ENCODE data around the gene IL9R.
"Not testable (repeated sequence)": the region's sequence is repeated elsewhere in the genome, so short reads cannot be mapped to it uniquely, and the experiment has no call there.

The IL9R gene, protein sequence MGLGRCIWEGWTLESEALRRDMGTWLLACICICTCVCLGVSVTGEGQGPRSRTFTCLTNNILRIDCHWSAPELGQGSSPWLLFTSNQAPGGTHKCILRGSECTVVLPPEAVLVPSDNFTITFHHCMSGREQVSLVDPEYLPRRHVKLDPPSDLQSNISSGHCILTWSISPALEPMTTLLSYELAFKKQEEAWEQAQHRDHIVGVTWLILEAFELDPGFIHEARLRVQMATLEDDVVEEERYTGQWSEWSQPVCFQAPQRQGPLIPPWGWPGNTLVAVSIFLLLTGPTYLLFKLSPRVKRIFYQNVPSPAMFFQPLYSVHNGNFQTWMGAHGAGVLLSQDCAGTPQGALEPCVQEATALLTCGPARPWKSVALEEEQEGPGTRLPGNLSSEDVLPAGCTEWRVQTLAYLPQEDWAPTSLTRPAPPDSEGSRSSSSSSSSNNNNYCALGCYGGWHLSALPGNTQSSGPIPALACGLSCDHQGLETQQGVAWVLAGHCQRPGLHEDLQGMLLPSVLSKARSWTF

DNA sequence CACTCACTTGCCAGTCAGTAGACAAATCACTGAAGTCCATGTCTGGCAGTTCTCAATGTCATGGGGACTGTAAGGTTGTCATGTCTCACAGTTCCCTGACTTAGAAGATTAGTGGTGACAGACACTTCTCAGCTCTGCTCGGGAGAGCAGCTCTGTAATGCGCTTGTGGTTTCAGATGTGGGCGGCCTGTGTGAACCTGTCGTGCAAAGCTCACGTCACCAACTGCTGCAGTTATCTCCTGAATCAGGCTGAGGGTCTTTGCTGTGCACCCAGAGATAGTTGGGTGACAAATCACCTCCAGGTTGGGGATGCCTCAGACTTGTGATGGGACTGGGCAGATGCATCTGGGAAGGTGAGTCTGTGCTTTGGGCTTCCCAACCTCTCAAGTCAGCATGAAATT, at the start of gene IL9R:
Gene IL9R (plus strand): TSS at position 261 of the 400 bp plus-strand sequence. CDS start 64 bp downstream, at position 325.
- DNase-seq, result no peak

DNA sequence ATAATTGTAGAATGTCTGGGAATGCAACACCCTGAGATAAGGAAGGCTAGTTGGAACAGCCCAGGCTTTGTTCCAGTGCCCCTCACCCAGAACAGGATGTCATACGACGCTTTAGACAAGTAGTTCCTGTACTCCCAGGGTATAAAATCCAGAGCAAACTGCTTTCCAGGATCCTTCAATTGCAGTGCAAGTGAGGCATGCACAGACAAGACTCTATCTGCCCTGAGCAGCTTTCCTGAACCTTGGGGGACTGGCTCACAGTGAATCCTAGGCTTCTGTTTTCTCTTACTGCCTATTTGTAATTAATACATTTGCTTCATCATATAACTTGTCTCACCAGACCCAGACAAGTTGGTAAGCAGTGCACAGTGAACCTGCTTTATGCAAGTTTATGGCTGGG, 48.4 kb upstream of the IL9R start:
- DNase-seq, result no peak

DNA sequence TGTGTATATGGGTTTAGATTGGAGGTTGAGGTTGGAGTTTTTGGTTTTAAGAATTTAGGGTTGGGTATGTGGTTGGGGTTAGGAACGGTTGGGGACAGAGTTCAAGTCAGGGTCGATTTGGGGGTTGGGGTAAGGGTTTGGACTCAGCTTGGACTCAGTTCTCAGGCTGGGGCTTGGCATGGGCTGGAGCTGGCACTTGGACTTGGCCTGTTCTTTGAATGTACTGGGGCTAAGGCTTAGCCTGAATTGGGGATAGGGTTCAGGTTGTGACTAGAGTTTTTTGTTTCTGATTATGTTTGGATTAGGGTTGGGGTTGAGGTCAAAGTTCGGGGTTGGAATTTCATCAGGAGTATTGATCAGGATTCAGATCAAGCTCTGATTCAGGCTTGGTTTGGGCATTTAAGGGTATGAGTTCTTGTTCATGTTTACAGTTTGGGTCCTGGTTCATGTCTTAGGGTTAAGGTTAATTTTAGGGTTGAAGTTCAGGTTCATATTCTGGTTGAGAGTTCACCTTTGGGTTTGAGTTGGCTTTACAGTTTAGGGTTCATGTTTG, 46.2 kb upstream of the IL9R start:
- no peak for DNase-seq

DNA sequence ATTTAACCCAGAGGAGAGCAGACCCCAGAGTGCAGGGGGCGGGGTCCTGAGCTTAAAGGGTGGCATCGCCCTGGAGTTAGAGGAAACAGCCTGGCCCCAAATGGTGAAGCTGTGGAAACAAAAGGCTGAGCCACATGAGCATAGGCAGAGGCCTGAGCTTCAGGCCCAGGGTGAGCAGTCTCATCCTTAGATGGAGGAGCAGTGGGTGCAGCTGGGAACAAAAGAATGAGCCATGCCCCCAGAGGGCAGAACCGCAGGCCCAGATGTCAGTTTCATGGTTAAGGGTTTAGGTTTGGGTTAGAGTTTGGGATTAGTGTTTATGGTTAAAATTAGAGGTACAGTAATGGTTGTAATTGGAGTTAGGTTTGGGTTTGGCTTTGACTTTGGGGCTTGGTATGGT, 44.4 kb upstream of the IL9R start:
- DNase-seq, result no peak

DNA sequence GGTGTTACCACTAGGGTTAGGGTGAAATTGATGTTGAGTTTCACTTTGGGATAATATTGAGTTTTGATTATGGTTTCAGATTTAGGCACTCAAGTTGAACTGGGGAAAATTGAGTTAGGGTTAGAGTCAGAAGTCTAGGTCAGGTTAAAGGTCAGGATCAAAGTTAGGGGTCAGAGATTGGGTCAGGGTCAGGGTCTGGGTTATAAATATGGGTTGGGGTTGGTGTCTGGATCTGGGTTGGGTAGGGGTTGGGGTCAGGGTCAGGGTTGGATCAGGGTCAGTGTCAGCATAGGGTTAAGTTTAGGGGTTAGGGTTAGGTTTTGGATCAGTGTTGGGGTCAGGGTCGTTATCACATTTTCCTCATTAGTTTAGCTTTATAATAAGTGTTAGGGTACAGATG, 42.7 kb upstream of the IL9R start:
- DNase-seq, result no peak

DNA sequence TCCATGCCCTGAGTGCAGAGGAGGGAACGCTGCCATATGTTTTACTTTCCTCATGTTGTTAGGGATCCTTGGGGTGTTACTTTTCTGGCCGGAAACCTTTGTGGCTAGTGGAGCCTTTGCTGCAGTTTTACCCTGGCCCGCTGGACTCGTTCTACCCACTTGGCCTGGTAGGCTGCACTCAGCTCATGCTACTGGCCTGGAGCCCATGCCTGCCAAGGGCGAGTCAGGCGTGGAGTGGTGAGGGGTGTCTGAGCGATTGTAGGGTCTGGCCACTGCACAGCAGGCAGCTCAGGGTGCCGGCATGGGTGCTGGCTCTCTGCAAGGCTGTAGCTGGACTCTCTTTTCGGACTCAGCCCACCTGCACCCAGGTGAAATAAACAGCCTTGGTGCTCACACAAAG, 41.4 kb upstream of the IL9R start:
- DNase-seq, result no peak

DNA sequence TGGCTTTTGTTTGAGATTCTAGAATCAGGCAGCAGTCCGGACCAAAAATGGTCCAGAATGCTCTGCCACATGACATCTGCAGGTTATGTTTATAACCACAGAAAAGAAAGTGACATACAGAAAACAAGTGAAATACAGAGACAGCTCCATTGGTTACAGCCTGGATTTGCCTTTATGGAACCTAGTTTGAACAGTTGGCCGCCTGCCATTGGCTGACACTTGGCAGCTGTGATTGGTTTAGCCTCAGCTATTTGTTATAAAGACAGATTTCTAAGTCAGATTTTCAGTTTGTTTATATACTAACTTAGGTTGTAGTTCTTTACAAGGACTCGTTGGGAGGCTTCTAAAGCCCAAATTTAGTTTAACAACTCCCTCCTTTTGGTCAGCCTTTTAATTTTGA, 40.8 kb upstream of the IL9R start:
- no peak for DNase-seq

DNA sequence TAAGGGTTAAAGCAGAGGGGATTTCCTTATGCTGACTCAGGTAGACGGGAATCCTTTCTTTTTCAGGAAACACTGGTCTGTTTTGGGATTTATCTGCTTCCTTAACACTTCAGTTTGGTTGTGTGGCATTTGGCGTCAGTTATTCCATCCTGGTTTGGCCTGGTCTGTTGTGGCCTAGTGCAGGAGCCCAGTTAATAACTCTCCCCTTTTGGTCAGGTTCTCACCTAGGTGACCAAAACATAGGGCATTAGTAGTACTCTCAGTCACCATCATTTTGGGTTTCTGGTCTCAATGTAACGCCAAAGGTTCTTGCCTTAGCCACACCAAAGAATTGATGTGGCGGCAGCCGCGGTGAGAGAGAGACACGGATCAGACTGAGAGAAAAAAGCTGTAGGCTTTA, 39.7 kb upstream of the IL9R start:
- DNase-seq, result no peak

DNA sequence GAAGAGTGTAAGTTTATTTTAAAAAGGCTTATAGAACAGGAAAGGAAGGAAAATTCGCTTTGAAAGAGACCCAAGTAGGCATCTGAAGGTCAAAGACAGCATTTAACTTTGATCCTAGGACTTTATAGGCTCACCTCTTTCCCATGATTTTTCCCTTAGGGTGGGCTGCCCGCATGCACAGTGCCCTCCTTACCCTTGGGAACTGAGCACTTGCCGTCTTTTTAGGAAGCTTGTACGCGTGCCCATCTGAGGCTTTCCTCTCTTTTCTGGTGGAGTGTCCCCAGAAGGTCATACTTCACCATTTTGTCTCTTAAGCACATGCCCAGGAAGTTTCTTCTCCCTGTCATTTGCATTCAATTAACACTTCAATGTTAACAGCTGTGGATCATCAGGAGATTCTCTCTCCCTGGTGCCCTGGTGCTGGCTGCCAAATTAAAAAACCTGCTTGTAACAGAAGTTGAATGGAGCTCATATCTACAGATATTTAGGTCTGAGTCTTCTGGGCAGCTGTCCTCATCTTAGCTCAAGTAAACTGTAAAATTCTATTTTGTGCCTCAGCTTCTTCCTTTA, 38.4 kb upstream of the IL9R start:
- no peak for DNase-seq

DNA sequence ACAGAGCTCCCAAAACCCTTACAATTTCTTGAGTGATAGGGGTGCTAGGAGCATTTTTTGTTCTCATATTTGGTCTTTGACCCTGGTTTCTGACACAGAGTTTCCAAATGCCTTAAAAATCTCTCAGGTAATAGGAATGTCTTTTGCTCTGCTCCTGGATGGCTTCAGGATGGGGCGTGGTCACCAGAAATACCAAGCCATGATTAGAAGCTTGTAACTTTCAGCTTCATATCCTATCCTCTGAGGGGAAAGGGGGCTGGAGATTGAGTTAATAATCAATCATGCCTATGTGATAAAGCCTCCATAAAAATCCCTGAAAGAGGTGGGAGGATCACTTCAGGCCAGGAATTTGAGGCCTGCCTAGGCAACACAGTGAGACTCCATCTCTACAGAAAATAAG, 34.6 kb upstream of the IL9R start:
- DNase-seq, result no peak

DNA sequence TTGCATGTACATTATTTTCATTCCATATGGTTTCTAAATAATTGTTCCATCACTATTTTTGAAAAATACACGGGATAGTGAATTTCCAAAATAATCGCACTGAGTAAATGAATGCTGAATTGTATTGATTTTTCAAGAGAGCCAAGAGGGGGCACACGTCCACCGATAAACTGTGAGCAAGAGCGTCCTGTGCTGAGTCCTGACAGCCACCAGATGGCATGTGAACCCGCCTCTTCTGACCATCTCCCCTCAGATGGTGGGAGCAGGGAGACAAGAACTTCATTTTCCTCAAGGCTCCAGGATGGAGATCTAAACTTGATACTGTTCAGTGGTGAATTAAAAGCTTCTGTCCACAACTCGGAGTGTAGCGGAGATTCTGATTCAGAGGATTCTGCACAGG, 30.6 kb upstream of the IL9R start:
- no peak for DNase-seq

DNA sequence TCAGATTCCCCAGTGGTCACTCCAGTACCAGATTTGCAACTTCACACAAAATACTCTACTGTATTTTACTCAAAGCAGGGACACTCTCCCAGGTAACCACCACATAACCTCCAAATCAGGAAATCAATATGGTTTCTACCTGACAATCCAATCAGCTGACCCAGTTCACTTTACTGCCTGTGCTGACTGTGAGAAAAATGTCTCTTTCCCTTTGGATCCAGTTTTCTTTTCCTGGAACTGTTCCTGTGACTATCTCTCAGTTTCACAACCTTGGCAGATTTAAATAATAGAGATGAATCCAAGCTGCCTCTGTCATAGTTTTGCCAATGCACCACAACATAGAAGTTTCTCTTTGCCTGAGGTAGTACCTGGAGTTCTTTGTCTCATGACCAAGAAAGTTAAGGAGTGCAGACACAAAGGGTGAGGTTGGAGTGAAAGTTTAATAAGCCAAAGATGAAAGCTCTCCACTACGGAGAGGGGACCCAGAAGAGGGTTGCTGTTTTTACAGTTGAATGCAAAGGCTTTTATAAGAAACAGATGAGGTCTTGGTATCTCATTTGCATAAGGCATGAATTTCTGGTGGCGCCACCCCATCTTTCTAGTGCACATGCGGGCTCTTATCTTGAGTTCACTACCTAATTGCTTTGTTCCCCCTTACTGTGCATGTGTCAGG, 29.7 kb upstream of the IL9R start:
- no peak for DNase-seq

DNA sequence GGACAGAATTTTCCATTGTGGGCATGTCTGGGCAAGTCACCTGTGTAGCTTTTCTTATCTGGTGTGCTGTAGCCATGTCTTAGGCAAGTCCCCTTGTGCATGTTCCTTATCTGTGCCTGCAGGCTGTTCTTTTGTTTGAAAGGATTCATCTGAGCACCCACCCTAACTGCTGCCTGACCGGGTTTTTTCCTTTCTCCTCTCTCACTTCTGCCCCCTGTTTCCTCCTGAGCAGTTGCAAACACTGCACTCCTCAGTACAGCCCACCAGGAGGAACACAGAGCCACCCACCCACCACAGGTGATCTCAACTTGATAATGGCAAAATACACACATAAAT, 29.2 kb upstream of the IL9R start:
- DNase-seq, result no peak

DNA sequence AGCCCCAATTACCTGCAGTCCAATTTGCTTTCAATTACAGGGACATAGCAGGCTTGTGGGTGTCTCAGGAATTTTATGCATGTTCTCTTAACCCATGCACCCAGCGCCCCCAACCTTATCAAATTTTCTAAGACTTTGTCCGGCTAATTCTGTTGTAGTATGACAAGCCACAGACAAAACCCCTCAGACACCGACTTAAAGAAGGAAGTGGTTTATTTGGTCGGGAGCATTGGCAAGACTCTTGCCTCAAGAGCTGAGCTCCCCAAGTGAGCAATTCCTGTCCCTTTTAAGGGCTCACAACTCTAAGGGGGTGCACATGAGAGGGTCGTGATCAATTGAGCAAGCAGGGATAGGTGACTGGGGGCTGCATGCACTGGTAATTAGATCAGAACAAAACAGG, 28.7 kb upstream of the IL9R start:
- DNase-seq, result no peak

DNA sequence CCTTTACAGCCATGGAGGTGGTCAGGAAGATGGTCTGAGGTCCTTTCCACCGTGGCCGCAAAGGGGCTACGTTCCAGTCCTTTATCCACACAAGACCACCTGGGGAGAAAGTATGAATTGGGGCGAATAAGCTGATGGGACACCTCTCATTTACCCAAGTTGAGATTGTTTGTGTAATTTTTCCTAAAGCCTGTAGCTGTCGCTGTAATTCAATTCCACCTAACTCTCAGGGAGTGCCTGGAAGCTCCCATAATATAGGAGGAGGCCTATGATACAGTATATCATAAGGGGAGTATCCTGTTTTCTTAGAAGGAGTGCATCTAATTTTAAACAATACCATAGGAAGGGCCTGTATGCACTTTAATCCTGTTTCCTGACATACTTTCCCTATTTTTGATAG, 25.8 kb upstream of the IL9R start:
- DNase-seq, result not testable (repeated sequence)

DNA sequence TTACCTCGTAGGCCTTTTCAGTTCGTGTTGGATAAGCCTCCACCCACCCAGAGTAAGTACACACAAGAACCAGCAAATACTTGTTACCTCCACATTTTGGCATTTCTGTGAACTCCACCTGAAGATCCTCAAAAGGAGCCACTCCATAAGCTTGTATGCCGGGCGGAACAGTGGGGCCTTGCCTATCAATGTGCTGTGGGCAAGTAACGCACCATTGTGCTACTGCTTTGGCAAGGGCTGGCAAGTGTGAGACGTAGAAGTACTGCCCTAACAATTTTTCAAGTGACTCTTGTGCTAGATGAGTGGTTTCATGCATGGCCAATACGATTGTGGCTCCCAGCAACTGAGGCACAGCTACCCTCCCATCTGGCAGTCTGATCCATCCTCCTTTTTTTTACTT, 25.3 kb upstream of the IL9R start:
- not testable (repeated sequence) for DNase-seq

DNA sequence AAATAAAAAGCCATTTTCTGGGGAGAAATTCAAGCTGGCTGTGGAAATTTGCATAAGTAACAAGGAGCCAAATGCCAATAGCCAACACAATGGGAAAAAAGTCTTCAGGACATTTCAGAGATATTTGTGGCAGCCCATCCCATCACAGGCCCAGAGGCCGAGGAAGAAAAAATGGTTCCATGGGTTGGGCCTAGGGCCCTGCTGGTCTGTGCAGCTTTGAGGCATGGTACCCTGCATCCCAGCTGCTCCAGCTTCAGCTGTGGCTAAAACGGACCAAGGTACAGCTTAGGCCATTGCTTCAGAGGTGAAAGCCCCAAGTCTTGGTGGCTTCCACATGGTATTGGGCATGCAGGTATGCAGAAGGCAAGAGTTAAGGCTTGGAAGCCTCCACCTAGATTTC, 14.2 kb upstream of the IL9R start:
- no peak for DNase-seq

DNA sequence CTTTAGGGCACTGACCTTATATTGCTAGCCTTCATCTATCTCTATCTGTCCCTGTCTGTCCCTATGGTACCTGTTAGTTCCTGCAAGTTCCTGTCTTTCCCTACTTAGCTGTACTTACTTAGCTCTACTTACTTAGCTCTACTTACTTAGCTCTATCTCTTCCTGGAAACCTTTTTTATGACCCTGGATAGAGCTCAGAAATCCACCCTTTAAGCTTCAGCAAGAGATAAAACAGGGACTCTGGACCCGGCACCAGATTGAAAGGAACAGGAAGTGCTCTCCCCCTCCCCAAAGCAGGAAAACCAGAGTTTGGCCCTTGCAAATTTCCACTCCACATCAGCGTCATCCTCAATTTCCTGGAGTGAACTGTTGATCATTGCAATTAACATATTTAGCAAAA, 12.3 kb upstream of the IL9R start:
- DNase-seq, result no peak

DNA sequence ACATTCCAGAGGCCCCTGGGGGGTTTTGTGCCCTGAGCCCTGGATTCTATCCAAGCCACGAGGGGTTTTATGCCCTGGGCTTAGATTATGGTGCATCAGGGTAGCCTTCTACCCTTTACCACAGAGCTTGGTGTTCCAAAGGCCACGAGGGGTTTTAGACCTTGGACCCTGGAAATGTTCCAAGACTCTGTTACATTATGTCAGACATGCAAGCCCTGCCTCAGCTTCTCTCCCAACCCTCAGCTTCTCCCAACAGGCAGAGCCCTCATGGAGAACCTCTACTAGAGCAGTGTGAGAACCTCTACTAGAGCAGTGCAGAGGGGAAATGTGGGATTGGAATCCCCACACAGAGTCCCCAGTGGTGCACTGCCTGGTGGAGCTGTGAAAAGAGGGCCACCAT, 10.5 kb upstream of the IL9R start:
- not testable (repeated sequence) for DNase-seq

DNA sequence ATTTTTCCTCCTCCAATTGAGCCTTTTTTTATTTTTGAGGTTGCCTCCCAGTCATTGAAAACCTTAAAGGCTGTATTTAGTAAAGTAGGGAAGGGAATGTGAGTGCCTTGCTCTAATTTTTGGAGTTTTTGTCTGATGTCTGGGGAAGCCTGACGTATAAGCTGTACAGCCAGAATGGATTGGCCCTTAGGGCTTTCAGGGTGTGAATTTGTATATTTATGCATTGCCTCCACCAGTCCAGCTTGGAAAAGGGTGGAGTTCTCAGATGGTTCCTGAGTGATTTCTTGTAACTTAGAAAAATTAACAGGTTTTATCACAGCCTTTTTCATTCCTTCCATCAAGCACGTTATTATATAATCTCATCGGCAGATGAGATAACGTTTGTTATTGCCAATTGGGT, 8.6 kb upstream of the IL9R start:
- no peak for DNase-seq

DNA sequence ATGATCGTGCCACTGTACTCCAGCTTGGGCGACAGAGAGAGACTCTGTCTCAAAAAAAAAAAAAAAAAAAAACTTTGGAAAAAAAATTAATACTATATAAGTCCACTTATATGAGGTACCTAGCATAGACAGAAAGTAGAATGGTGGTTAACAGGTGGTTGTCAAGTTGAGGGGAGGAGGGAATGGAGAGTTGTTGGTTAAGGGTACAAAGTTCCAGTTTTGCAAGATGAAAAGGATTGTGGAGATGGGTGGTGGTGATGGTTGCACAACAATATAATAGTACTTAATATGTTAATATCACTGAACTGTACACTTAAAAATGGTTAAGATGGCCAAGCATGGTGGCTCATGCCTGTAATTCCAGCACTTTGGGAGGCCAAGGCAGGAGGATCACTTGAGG, 4.1 kb upstream of the IL9R start:
- DNase-seq, result no peak

DNA sequence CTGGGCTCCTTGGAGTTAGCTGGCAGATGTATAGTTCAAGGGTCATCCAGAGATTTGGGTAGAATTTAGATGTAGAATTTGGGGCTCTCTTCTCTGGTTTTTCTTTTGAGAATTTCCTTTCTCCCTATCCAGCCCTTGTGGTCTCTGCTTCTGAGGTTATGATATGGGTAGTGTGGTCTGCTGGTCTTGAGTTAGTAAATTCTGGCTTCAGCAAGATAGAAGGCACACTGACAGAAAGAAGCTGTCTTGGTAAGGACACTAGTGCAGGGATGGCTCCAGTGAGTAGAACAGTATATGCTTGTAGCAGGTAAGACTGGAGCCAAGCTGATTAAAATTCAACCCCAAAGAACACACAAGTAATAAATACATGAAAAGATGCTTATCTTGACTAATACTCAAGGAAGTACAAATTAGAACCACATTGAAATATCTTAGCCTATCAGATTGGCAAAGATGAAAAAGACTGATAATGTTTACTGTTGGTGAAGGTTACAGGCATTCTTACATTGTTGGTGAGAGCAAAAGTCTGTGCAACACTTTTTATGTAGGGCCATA, 2.1 kb upstream of the IL9R start:
- DNase-seq, result no peak

DNA sequence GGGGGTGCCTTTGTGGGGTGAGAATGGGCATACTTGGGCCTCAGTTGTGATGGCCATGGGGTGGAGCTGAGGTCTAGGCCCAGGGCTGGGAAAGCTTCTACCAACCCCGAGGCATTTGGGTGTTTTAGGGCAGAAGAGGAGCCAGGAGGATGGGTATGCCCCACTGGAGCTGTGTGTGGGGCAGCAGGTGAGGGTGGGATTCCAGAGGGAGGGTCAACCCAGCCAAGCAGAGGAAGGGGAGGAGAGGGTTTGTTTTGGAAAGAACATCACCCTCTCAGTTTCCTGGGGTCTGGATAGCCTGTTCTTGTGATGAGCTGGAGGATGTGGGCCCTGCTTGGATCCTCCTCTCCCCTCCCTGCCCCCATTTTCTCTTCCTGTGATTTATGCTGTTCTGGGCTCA, 620 bp downstream of the IL9R start:
- DNase-seq, result no peak

Measured in activated CD4-positive, CD25-positive, alpha-beta regulatory T cell treated with anti-CD3 and anti-CD28 coated beads, Interleukin-2, amount 50 U/mL, for 72 hours (primary cell).